22Rv1 (cell line): ENCODE results near the gene ATF3.

Source experiments
- CTCF ChIP-seq: fragments of 450-650 bp; IDR thresholded peaks from 2 replicates; pipeline ENCODE4 v1.5.1; 2017; ENCODE audit warnings: mild to moderate bottlenecking
- ZFX ChIP-seq: fragments of 450-650 bp; IDR thresholded peaks from 2 replicates; pipeline ENCODE4 v1.6.1; 2017; ENCODE audit warnings: antibody characterized with exemption, borderline replicate concordance

DNA sequence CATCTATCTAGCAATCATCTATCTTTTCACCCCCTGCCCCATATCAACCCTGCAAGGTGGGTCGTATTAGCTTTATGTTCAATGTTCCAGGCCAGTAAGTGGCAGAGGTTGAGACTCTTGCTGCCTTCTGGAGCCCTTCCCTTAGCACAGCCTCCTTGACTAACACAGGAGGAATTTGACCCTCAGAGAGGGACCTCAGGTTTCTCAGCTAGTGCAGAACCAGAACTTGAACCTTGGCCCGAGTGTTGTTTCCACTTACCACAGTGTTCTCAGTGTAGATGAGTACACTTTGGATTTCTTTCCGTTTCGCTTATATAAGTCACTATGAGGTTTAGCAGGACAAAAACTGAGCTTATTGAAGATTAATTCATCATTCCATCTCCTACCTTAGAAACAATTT is 11.1 kb upstream of the ATF3 start:
- TF ChIP-seq CTCF (no peak), ZFX (no peak)
